ENCODE data around the gene SIRPA. TPM values are rescaled to one million over a fixed set of nuclear protein-coding genes. Genes with fewer than 3 reads are reported as not detected.

Gene SIRPA
- total and polyA plus RNA-seq, 3 donors from 2014 or later = 18.4 to 25.7 (median 21.0) TPM

- Histone ChIP-seq H3K27me3 (no peaks in the 10 kb centered on the region), H3K36me3 (ENCODE audit: low read depth, missing control alignments) (no peaks in the 10 kb centered on the region), H3K4me3 (no peak overlapping the region), H3K27ac (no peak overlapping the region), H3K9me3 (no peaks in the 10 kb centered on the region), H3K4me1 (no peaks in the 10 kb centered on the region)
- intact Hi-C loops (cut with DNase I; ENCODE audit: low total_unique reads) = no loop called here
- DNase-seq = no peak
- WGBS, 2 donors = 69 to 83% methylated on average over 11 to 14 of the region's 14 CpGs
- TF ChIP-seq POLR2A (IDR thresholded peaks at IDR 0.05) (no peak), CTCF (IDR thresholded peaks at IDR 0.05) (no peak)
Measured at GRCh38 chr20:1890469-1891262, 4.5 kb upstream of the SIRPA start.

GRCh38 chr20:1891263-1892118 is 3.7 kb upstream of the SIRPA start:
- 85 to 89% methylated on average over 17 of the region's 17 CpGs for WGBS, 2 donors
- Histone ChIP-seq H3K4me3 (no peak overlapping the region), H3K9me3 (no peaks in the 10 kb centered on the region), H3K4me1 (no peaks in the 10 kb centered on the region), H3K27ac (no peak overlapping the region), H3K27me3 (no peaks in the 10 kb centered on the region), H3K36me3 (ENCODE audit: low read depth, missing control alignments) (no peaks in the 10 kb centered on the region)
- DNase-seq = no peak
- no peak for TF ChIP-seq POLR2A (IDR thresholded peaks at IDR 0.05)
- no peak for TF ChIP-seq CTCF (IDR thresholded peaks at IDR 0.05)
- intact Hi-C loops (cut with DNase I; ENCODE audit: low total_unique reads) = no loop called here

GRCh38 chr20:1892119-1892385 is 3.2 kb upstream of the SIRPA start:
- no peaks in the 10 kb centered on the region for H3K4me1 ChIP-seq
- 100% methylated on average over 1 of the region's 1 CpG for WGBS, 2 donors
- H3K4me3 ChIP-seq = no peak overlapping the region
- TF ChIP-seq CTCF (IDR thresholded peaks at IDR 0.05) = no peak
- no peak for TF ChIP-seq POLR2A (IDR thresholded peaks at IDR 0.05)
- H3K36me3 ChIP-seq (ENCODE audit: low read depth, missing control alignments) = no peaks in the 10 kb centered on the region
- DNase-seq = no peak
- no peaks in the 10 kb centered on the region for H3K27me3 ChIP-seq
- H3K9me3 ChIP-seq = no peaks in the 10 kb centered on the region
- intact Hi-C loops (cut with DNase I; ENCODE audit: low total_unique reads) = no loop called here
- H3K27ac ChIP-seq = no peak overlapping the region

GRCh38 chr20:1893721-1894470 is 1.3 kb upstream of the SIRPA start:
- intact Hi-C loops (cut with DNase I; ENCODE audit: low total_unique reads) = no loop called here
- 9 to 23% methylated on average over 30 to 34 of the region's 54 CpGs for WGBS, 2 donors

More at GRCh38 chr20:1893721-1894470, 1.3 kb upstream of the SIRPA start:
- H3K27ac ChIP-seq = peak overlapping the region; percentile 7 to 92
- TF ChIP-seq CTCF (IDR thresholded peaks at IDR 0.05) (no peak), POLR2A (IDR thresholded peaks at IDR 0.05) (no peak)
- H3K27me3 ChIP-seq = no peaks in the 10 kb centered on the region
- H3K4me3 ChIP-seq = peak overlapping the region; percentile 54 to 66
- H3K36me3 ChIP-seq (ENCODE audit: low read depth, missing control alignments) = no peaks in the 10 kb centered on the region
- H3K9me3 ChIP-seq = no peaks in the 10 kb centered on the region
- DNase-seq = no peak
- no peaks in the 10 kb centered on the region for H3K4me1 ChIP-seq
